K562 (cell line): Measurements from ENCODE around the gene RPRD1B. TPM values are rescaled to one million over a fixed set of nuclear protein-coding genes. Genes with fewer than 3 reads are reported as not detected.

Experiments
- AFF4 ChIP-seq: sonication (generic); formaldehyde crosslinking; IDR thresholded peaks from 2 replicates; pipeline ENCODE4 v1.8.0; 2023; ENCODE audit warnings: mild to moderate bottlenecking, missing genetic modification reagents
- BCLAF1 ChIP-seq, 2 experiments: fragments of 450-650 bp in 1 of 2; IDR thresholded peaks; 2 replicates each; pipeline ENCODE4 v1.6.1; 2011 to 2017; ENCODE audit warnings: low read depth in 2 of 2, antibody characterized with exemption in 1 of 2, borderline replicate concordance in 1 of 2, low read length in 1 of 2, mild to moderate bottlenecking in 1 of 2, mixed read lengths in 1 of 2; ENCODE audit not compliant: control insufficient read depth in 1 of 2
- BHLHE40 ChIP-seq: IDR thresholded peaks from 2 replicates; pipeline ENCODE4 v1.6.1; 2011; ENCODE audit warnings: low read length, improper control_type of control experiment
- CEBPB ChIP-seq: fragments of 450-650 bp; IDR thresholded peaks from 2 replicates; pipeline ENCODE4 v1.6.1; 2016; ENCODE audit warnings: missing genetic modification characterization, missing compliant biosample characterization
- FOSL1 ChIP-seq: fragments of 200-800 bp; sonication (Bioruptor generic); conservative IDR thresholded peaks from 2 replicates; pipeline ENCODE4 v1.6.1; 2016; ENCODE audit warnings: missing genetic modification characterization, missing compliant biosample characterization
- FOXK1 ChIP-seq: sonication (generic); formaldehyde crosslinking; IDR thresholded peaks from 2 replicates; pipeline ENCODE4 v1.8.0; 2022; ENCODE audit warnings: missing genetic modification reagents, mild to moderate bottlenecking, borderline replicate concordance
- HINFP ChIP-seq: fragments of 450-650 bp; conservative IDR thresholded peaks from 2 replicates; pipeline ENCODE4 v1.6.1; 2016; ENCODE audit warnings: missing genetic modification characterization, low read depth, mild to moderate bottlenecking, control low read depth, missing compliant biosample characterization
- HMGN3 ChIP-seq: IDR thresholded peaks from 2 replicates; pipeline ENCODE4 v1.6.1; 2011; ENCODE audit warnings: borderline replicate concordance, low read depth, mild to moderate bottlenecking, mixed read lengths, low read length; ENCODE audit not compliant: insufficient read length; ENCODE audit errors: extremely low read depth
- NFATC3 ChIP-seq: fragments of 450-650 bp; IDR thresholded peaks from 2 replicates; pipeline ENCODE4 v1.6.1; 2017; ENCODE audit warnings: mild to moderate bottlenecking
- SPI1 ChIP-seq: IDR thresholded peaks from 2 replicates; pipeline ENCODE4 v1.6.1; 2011; ENCODE audit warnings: low read depth, low read length, control low read depth, borderline replicate concordance
- SREBF1 ChIP-seq: fragments of 150-350 bp; IDR thresholded peaks from 2 replicates; pipeline ENCODE4 v1.6.1; 2014; ENCODE audit warnings: antibody characterized with exemption, low read depth, low read length, borderline replicate concordance
- SREBF2 ChIP-seq: sonication (generic); formaldehyde crosslinking; IDR thresholded peaks from 2 replicates; pipeline ENCODE4 v1.4.0; 2020; ENCODE audit warnings: mild to moderate bottlenecking, missing genetic modification reagents
- TGIF2 ChIP-seq: sonication (generic); formaldehyde crosslinking; IDR thresholded peaks from 2 replicates; pipeline ENCODE4 v1.8.1; 2022; ENCODE audit warnings: mild to moderate bottlenecking, missing genetic modification reagents, moderate library complexity
- ZNF134 ChIP-seq: fragments of 250-450 bp; sonication (Bioruptor Pico); conservative IDR thresholded peaks from 2 replicates; pipeline ENCODE4 v1.4.0; 2020
- ZNF395 ChIP-seq: fragments of 200-800 bp; sonication (Bioruptor generic); IDR thresholded peaks from 2 replicates; pipeline ENCODE4 v1.6.1; 2017; ENCODE audit warnings: missing genetic modification characterization, missing compliant biosample characterization
- ZNF766 ChIP-seq: fragments of 200-800 bp; sonication (Bioruptor generic); conservative IDR thresholded peaks from 2 replicates; pipeline ENCODE4 v1.6.1; 2016; ENCODE audit warnings: missing genetic modification characterization, missing compliant biosample characterization
- polyA plus RNA-seq, 8 experiments: library from polyadenylated mRNA; depleted of rRNA in 4 of 8; stranded (reverse) in 5 of 8; unstranded in 3 of 8; fragments of >200 nt; fragmentation: Nextera tagmentation in 2 of 8; fragmentation: Illumina TruSeq in 1 of 8; extraction: Ambion mirVana in 2 of 8; extraction: Trizol in 1 of 8; gene quantifications; 2 replicates each; pipeline versions ENCODE4 v1.2.1 to v1.2.3, GENCODE V29; 2011 to 2014; ENCODE audit warnings: inconsistent platforms in 1 of 8, missing spikeins in 1 of 8
- total RNA-seq, 7 experiments: library from RNA; depleted of rRNA in 6 of 7; stranded (reverse); fragments of >200 nt in 6 of 7; fragmentation: Illumina TruSeq in 2 of 7; extraction: Trizol in 2 of 7; gene quantifications; 2 replicates each; pipeline versions ENCODE4 v1.2.1 to v1.2.3, GENCODE V29; 2011 to 2021; ENCODE audit warnings: low replicate concordance in 1 of 7

Gene RPRD1B
- total and polyA plus RNA-seq, 9 of the 15 experiments (the other 6 are each of a cell fraction or from before 2014, with no cell fraction given) = 5.5 to 43.0 (median 24.4) TPM

GRCh38 chr20:38032585-38033329, 789 bp upstream of the RPRD1B start (continued):
- TF ChIP-seq ZNF766 (0 out of 2 replicates have a peak, but pooled peaks have one; percentile 17), SREBF1 (0 out of 2 replicates have a peak, but pooled peaks have one; percentile 14), NFATC3 (no peak), AFF4 (no peak; the same call in 1 of the 2 replicates), SPI1 (no peak), FOSL1 (0 out of 2 replicates have a peak, but pooled peaks have one; percentile 18), BHLHE40 (peak; percentile 40; the same call in 1 of the 2 replicates), ZNF134 (CRISPR knock-in tag) (no peak), SREBF2 (CRISPR knock-in tag) (no peak), FOXK1 (CRISPR knock-in tag) (no peak), HMGN3 (no peak), BCLAF1 (IDR thresholded peaks at IDR 0.05; ENCODE audit: borderline replicate concordance in 1 of 2, control insufficient read depth in 1 of 2, low read depth in 2 of 2, low read length in 1 of 2) (peak in 1 of 2 experiments; percentile 81; a peak in 2 of 4 replicates), CEBPB (tag) (0 out of 2 replicates have a peak, but pooled peaks have one; percentile 5), ZNF395 (CRISPR knock-in tag) (no peak; the same call in 1 of the 2 replicates), TGIF2 (CRISPR knock-in tag) (0 out of 2 replicates have a peak, but pooled peaks have one; percentile 16), HINFP (0 out of 2 replicates have a peak, but pooled peaks have one; percentile 32)
